Cardiac fibroblast (primary cell): ENCODE data around the gene GYG1.

Experiments
- DNase-seq, 2 donors: peaks; one replicate each; pipeline versions ENCODE4 v3.0.0 to v3.0.0-alpha.2; 2010; ENCODE audit warnings: low read depth in 2 of 2
- H3K4me3 ChIP-seq, 2 donors: replicated peaks in 1 of 2; 1 replicate in 1 of 2; 2 replicates in 1 of 2; pipeline ENCODE4 v1.5.1; 2011; ENCODE audit warnings: low read depth in 2 of 2, low read length in 2 of 2, mild to moderate bottlenecking in 2 of 2, moderate library complexity in 1 of 2
- TF ChIP-seq, protein P1 (sequence below): IDR thresholded peaks from one replicate; pipeline ENCODE4 v1.5.1; 2011; ENCODE audit warnings: low read depth, mild to moderate bottlenecking, low read length, inconsistent platforms

The GYG1 gene

GRCh38 chr3:149007567-149008257 is 16.4 kb downstream of the GYG1 start:
- TF ChIP-seq, protein P1, sequence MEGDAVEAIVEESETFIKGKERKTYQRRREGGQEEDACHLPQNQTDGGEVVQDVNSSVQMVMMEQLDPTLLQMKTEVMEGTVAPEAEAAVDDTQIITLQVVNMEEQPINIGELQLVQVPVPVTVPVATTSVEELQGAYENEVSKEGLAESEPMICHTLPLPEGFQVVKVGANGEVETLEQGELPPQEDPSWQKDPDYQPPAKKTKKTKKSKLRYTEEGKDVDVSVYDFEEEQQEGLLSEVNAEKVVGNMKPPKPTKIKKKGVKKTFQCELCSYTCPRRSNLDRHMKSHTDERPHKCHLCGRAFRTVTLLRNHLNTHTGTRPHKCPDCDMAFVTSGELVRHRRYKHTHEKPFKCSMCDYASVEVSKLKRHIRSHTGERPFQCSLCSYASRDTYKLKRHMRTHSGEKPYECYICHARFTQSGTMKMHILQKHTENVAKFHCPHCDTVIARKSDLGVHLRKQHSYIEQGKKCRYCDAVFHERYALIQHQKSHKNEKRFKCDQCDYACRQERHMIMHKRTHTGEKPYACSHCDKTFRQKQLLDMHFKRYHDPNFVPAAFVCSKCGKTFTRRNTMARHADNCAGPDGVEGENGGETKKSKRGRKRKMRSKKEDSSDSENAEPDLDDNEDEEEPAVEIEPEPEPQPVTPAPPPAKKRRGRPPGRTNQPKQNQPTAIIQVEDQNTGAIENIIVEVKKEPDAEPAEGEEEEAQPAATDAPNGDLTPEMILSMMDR: no peak
- H3K4me3 ChIP-seq: no peak overlapping the region
- no peak for DNase-seq

DNA sequence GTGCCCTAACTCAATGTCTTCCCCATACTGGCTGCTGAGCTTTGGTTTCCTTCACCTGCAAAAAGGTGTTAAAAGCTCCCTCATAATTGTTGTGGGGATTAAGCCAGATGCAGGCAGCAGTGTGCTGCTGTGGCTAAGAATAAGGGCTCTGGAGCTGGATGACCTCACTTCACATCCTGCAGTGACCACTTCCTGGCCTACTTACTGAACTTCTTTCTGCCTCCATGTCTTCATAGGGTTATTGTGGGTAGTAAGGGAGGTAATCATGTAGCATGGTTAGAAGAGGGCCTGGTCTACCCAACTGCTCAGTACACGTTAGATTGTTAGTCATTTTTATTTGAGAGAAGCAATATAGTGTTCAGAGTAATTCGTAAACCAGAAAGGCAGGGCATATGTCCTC is 18.4 kb downstream of the GYG1 start:
- TF ChIP-seq, protein P1: no peak
- peak in 1 of 2 donors; percentile 45 for DNase-seq
- H3K4me3 ChIP-seq: no peak overlapping the region

GRCh38 chr3:149010504-149010951 is 19.2 kb downstream of the GYG1 start:
- DNase-seq: peak in 1 of 2 donors; percentile 71
- TF ChIP-seq, protein P1: no peak
- H3K4me3 ChIP-seq: no peak overlapping the region

DNA sequence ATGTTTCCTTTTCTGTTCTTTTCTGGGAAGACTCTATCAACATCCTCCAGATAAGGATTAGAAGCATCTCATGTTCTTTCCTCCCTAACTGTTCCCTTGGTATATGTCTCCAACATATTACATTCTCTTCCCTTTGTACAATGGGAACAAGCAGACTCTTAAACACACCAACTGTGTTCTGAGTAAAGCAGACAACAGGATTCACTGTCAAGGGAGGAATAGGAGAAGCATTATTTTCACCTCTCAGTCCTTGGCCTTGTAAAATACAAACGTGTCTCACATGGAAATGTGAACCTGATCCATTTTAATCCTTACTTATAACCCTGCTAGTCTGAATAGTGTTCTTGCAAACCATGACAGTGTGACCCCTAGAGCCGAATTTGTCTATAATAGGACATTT is 19.6 kb downstream of the GYG1 start:
- DNase-seq: no peak
- TF ChIP-seq, protein P1: no peak
- H3K4me3 ChIP-seq: no peak overlapping the region

- H3K4me3 ChIP-seq: no peak overlapping the region
- TF ChIP-seq, protein P1: no peak
- no peak for DNase-seq
Observed at GRCh38 chr3:149011676-149012075, 20.3 kb downstream of the GYG1 start.

- TF ChIP-seq, protein P1: no peak
- DNase-seq: peak in 1 of 2 donors; percentile 69
- no peak overlapping the region for H3K4me3 ChIP-seq
Observed at GRCh38 chr3:149013726-149014125, 22.4 kb downstream of the GYG1 start.

GRCh38 chr3:149015393-149015792 is 24.1 kb downstream of the GYG1 start:
- DNase-seq: no peak
- TF ChIP-seq, protein P1: no peak
- H3K4me3 ChIP-seq: no peak overlapping the region
